Neural progenitor cell (in vitro differentiated cells): ENCODE measurements around the gene EIPR1.

Experiments used
- CTCF ChIP-seq: fragments of 200-600 bp; sonication (generic); IDR thresholded peaks from 2 replicates; pipeline ENCODE4 v1.5.1; 2017; ENCODE audit warnings: antibody characterized with exemption, mild to moderate bottlenecking
- EZH2 ChIP-seq: fragments of 200-600 bp; sonication (generic); IDR thresholded peaks from 2 replicates; pipeline ENCODE4 v1.6.1; 2017; ENCODE audit warnings: antibody characterized with exemption, mild to moderate bottlenecking, moderate library complexity
- EZH2phosphoT487 ChIP-seq: fragments of 200-600 bp; sonication (generic); IDR thresholded peaks from 2 replicates; pipeline ENCODE4 v1.6.1; 2017; ENCODE audit warnings: antibody characterized with exemption

GRCh38 chr2:3200420-3200939 is 177.1 kb downstream of the EIPR1 start:
- TF ChIP-seq EZH2, result no peak
- no peak for TF ChIP-seq CTCF
- no peak for TF ChIP-seq EZH2phosphoT487
